ENCODE data around the gene MDGA2. TPM values are rescaled to one million over a fixed set of nuclear protein-coding genes. Genes with fewer than 3 reads are reported as not detected.
"Not testable (repeated sequence)": the region's sequence is repeated elsewhere in the genome, so short reads cannot be mapped to it uniquely, and the experiment has no call there.

MDGA2 gene
- total RNA-seq, 1 donor from 2014 or later = 39.1 TPM

DNA sequence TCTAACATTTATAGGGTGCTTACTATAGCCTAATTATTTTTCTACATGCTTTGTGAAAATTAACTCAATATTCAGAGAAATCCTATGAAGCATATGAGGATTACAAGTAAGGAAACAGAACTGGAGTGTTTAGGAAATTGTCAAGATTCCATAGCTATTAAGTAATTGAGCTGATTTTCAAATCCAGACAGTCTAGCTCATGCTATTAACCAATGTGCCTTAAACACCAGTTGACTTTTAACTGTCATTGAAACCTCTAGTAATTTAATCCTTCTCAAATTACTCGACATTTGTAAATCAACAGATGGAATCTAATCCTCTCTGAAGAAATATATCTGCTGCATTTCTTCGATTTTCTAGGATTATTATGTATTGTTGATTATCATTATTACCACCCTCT, 488.9 kb downstream of the MDGA2 start:
- DNase-seq (ENCODE audit: low spot score in 2 of 2) (no peak), FAIRE-seq (no peak)

- FAIRE-seq (no peak), DNase-seq (ENCODE audit: low spot score in 2 of 2) (no peak)
Observed at GRCh38 chr14:47179906-47180305, 495.5 kb downstream of the MDGA2 start.

DNA sequence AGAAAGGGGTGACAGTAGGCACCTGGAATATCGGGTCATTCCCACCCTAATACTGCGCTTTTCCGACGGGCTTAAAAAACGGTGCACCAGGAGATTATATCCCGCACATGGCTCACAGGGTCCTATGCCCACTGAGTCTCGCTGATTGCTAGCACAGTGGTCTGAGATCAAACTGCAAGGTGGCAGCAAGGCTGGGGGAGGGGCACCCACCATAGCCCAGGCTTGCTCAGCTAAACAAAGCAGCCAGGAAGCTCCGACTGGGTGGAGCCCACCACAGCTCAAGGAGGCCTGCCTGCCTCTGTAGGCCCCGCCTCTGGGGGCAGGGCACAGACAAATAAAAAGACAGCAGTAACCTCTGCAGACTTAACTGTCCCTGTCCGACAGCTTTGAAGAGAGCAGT, 503.5 kb downstream of the MDGA2 start:
- DNase-seq (ENCODE audit: low spot score in 2 of 2); FAIRE-seq: not testable (repeated sequence)

GRCh38 chr14:47167402-47167801, 508.0 kb downstream of the MDGA2 start:
- FAIRE-seq (no peak), DNase-seq (ENCODE audit: low spot score in 2 of 2) (no peak)

DNA sequence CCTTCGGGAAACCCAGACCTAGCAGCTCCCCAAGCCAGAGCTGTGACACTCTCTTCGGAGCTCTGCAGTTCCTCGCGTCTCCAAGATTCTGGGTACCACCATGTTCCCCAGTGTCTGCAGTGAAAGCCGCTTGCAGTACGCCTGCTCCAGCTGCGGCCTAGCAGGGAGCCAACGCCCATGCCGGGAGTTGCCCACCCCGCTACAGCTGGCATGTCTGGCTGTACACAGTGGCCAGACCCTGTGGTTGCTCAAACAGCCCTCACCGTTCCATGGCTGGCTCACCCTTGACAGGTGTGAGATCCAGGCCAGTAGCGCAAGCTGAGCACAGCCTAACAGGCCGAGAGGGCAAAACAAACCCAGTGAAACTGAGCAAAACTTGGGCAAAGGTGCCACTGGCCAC, 520.0 kb downstream of the MDGA2 start:
- FAIRE-seq (no peak), DNase-seq (ENCODE audit: low spot score in 2 of 2) (no peak)

DNA sequence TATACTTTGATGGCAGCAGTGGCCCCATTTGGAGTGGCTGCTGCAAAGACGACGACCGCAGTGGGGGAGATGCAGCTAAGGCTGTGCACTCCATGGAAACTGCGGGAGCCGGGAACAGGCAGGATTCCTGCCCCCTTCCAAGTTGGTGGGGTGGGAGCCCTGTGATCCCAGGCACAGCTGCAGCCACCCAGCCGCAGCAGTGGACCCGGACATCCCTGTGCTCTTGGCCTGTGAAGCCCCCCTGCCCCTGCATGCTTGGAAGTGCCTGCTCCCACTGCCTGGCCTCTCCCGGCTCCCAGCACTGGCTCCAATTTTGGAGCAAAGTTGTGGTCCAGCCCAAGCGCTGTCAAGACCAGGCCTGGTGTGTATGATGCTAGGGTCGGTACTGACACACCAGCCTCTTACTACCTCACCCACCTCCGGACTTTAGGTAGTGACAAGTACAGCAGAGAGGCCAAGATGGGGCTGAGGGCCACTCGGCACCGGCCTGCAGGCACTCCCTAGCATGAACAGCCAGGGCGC, 521.1 kb downstream of the MDGA2 start:
- FAIRE-seq = no peak
- DNase-seq (ENCODE audit: low spot score in 2 of 2) = no peak

DNA sequence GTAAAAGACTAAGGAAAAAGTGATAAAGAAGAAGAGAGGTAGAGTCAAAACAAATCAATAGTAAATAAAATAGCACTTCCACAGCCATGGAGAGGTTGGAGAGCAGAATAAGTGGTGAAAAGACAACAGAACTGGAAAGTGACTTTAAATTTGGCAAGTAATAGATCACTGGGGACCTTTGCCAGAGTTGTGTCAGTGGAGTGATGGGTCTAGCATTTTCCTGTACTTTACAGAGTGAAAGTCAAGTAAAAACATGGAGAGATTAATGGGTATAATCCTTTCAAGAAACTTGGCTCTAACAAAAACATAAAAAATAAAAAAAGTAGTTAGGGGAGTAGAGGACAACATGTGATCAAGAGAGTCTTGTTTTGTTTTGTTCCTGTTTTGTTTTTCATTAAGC, 521.7 kb downstream of the MDGA2 start:
- DNase-seq (ENCODE audit: low spot score in 2 of 2) (no peak), FAIRE-seq (no peak)

GRCh38 chr14:47150267-47150666, 525.1 kb downstream of the MDGA2 start:
- FAIRE-seq = no peak
- DNase-seq (ENCODE audit: low spot score in 2 of 2) = no peak

GRCh38 chr14:47149326-47149725, 526.1 kb downstream of the MDGA2 start:
- no peak for DNase-seq (ENCODE audit: low spot score in 2 of 2)

DNA sequence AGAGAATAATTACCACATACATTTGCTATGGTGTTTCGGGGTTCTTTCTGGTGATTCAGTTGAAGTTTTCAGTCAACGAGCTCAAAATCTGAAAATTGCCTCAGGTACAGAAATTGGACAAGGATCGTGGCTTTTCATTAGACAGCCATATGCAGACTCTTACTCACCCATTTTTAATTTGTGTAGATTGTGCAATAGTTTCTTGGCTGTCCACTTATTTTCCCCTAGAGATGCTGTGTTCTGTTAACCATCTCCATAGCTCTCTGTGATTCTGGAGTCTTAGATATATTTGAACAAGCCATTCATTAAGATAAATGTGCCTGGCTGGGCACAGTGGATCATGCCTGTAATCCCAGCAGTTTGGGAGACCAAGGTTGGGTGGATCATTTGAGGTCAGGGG, 526.7 kb downstream of the MDGA2 start:
- DNase-seq (ENCODE audit: low spot score in 2 of 2) (no peak), FAIRE-seq (no peak)

More at GRCh38 chr14:47149326-47149725, 526.1 kb downstream of the MDGA2 start:
- FAIRE-seq = no peak

DNA sequence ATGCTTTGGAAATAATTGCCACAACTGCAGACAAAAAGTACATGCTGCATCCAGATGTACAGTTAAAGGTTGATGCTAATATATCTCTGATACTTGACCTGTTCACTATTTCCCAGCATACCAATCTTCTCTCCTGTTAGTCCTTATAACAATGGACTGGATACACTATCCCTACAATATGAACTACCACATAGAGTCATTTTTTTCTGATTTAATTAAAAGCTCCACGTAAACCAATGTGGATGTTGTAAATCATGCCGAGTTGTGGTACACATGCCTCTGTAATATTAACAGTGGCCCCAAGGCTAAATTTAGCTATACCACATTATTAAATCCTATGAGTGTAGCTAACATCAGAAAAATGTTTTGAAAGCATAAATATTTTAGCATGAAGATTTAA, 554.8 kb downstream of the MDGA2 start:
- DNase-seq (ENCODE audit: low spot score in 2 of 2) = no peak
- no peak for FAIRE-seq

- DNase-seq (ENCODE audit: low spot score in 2 of 2) (no peak), FAIRE-seq (no peak)
Observed at GRCh38 chr14:47103771-47104170, 571.6 kb downstream of the MDGA2 start.

GRCh38 chr14:47102472-47102871, 572.9 kb downstream of the MDGA2 start:
- DNase-seq (ENCODE audit: low spot score in 2 of 2) (no peak), FAIRE-seq (no peak)

GRCh38 chr14:47085678-47086077, 589.7 kb downstream of the MDGA2 start:
- DNase-seq (ENCODE audit: low spot score in 2 of 2) (no peak), FAIRE-seq (no peak)

- FAIRE-seq (no peak), DNase-seq (ENCODE audit: low spot score in 2 of 2) (no peak)
Observed at GRCh38 chr14:47065326-47065725, 610.1 kb downstream of the MDGA2 start.

DNA sequence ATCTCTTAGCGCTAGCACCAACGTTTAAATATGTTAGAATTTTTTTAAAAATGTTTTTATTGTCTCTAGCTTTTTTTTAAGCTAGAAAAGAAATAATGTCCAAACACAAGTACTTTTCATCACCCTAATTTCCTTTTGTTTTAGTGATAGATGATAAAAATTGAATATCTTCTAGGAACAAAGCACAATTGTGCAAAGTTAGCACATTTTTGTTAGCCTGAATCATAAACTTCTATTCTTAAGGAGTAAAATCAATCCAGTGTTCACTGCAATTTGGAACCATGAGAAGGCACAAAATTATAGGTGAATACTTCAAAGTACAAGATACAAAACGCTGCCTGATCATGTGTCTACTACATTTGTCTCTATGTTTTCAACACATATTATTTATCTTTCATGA, 615.4 kb downstream of the MDGA2 start:
- DNase-seq (ENCODE audit: low spot score in 2 of 2) (no peak), FAIRE-seq (no peak)

DNA sequence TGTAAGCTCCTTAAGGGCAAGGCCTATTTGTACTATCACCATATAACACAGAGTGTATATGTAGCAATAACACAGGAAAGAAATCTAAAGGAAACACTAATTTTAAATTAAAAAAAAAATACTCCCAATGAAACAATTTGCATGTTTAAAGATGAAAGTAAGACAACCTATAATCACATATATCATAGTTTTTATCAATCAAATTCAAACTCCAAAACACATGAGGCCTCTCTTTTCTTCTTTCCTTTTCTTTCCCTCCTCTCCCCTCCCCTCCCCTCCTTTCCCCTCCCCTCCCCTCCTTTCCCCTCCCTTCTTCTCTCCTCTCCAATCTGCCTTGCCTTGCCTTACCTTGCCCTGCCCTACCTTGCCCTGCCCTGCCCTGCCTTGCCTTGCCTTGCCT, 618.0 kb downstream of the MDGA2 start:
- FAIRE-seq (no peak), DNase-seq (ENCODE audit: low spot score in 2 of 2) (no peak)

DNA sequence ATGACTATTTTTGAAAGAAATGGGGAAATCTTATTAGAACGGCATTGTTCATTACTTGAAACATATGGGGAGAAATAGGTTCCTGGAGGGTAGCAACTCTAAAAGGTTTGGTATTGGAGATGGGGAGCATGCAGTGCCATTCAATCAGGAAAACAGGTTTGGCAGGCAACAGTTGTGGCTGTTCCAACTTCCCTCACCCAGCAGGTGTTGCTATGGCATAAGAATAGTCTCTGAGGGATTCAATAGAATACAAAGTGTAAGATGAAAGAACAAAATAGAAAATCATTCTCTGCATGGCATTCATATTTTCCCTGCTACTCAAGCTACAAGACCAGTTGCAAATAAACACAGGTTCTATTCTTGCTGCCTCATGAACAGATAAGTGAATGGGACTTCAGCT, 630.6 kb downstream of the MDGA2 start:
- FAIRE-seq (no peak), DNase-seq (ENCODE audit: low spot score in 2 of 2) (no peak)

DNA sequence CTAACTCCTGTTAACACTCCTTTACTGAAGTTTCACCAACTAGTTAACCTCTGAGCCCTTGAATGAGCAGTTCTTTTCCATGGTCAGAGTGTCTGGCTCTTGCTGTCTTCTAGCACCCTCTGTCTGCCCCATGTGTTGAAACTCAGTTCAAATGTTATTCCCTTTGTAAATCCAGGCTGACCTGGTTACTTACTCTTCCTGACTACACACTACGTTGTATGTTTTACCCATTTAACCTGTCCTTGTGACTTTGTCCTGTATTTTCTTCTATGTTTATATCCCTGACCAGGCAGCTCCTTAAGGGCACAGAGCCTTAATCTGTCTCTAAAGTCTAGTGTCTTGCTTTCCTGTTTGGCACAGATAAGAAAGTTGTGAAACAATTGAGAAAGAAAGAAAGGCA, 634.9 kb downstream of the MDGA2 start:
- DNase-seq (ENCODE audit: low spot score in 2 of 2) (no peak), FAIRE-seq (no peak)

DNA sequence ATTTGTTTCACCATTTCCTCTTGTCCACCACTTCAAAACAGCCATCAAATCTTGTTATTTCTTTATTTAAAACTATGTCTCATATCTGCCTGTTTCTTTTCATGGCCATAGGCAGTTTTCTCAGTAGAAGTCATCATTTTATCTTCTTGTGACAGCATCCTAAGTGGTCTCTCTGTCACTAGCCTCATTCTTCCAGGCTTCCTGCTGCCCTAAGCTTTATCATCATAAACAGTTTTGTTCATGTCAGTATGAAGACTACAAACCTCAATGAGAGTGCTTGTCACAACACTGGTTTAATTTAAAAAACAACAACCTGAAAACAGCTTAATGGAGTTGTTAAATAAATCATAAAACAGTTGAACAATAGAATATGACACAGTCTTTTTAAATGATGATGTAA, 636.1 kb downstream of the MDGA2 start:
- DNase-seq (ENCODE audit: low spot score in 2 of 2) = no peak
- FAIRE-seq = no peak

DNA sequence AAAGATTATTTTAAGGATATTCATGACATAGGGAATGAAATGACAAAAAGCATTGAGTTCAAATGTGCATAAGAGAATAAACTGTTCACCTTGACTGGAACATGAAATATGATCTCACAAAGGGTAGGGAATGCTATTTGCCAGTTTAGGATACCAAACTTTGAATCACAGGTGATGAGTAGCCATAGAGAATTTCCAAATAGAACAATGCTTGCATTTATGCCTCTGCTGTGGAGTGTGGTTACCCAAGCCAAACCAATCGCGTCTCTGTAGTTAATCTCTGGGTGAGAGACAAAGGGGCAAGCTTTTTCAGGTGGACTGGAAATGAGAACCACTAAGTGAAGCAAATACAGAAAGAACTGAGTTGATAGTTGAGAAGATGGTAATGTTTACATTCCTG, 652.7 kb downstream of the MDGA2 start:
- DNase-seq (ENCODE audit: low spot score in 2 of 2) = no peak
- FAIRE-seq = no peak

DNA sequence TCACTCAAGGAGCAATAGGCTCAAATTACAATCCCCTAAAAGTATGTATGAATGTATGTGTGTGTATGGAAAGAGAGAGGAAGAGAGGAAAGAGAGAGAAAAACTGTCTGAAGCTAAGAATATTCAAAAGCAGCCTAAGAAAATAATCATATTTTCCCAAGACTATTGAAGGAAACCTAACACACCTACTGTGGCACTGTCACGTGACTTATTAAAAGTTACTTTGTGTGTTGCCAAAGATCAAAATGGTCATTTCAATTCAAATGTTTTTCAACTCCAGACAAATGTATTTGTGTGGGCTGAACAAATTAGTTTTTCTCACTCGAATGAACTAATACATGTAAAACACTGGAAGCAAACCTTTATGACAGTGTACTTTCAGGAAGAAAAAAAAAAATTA, 654.9 kb downstream of the MDGA2 start:
- no peak for FAIRE-seq
- no peak for DNase-seq (ENCODE audit: low spot score in 2 of 2)

DNA sequence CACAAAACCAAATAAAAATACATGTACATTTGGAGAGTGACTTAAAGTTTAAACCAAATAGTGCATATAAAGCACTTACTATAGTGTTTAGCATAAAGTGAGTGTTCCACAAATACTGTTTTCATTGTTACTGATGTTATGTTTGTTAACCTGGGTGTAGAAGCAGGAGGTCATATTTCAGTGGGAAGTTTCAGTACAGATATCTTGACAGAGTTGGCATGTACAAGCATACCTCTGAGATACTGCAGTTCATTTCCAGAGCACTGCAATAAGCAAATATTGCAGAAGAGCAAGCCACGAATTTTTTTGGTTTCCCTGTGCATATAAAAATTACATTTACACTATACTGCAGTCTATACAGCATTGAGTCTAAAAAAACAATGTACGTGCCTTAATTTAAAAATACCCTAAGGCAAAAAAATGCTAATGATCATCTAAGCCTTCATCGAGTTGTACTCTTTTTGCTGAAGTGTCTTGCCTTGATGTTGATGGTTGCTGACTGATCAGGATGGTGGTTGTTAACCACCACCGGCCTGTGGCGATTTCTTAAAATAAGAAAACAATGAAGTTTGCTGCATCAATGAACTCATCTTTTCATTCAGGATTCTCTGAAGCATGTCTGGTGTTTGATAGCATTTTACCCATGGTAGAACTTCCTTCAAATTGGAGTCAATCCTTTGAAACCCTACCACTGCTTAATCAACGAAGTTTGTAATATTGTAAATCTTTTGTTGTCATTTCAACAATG, 662.7 kb downstream of the MDGA2 start:
- no peak for FAIRE-seq
- no peak for DNase-seq (ENCODE audit: low spot score in 2 of 2)
